D341Med (cell line): Measurements from ENCODE around the gene PHKA2.

Experiments
- DNase-seq: peaks from one replicate; pipeline ENCODE4 v3.0.0; 2012; ENCODE audit warnings: low spot score

The PHKA2 gene

GRCh38 chrX:18889346-18890048 lies 94.4 kb downstream of the PHKA2 start:
- no peak for DNase-seq

DNA sequence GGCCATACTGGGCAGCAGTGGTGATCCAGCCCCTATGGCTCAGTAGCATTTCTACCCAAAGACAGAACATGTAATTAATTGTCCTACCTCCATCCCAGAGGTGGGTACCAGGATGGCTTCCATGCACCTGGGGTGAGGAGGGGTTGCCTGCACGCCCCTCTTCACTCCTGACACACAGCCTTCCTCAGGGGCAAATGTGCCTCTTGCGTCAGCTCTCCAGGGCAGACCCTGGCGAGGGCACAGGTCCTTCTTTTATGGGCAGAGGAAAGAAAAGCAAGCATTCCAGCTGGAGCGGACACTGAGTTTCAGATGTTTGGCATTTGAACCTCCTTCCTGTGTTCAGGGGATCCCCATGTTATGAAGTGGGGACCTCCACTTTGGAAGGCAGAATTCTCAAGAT lies 95.6 kb downstream of the PHKA2 start:
- DNase-seq: no peak

DNA sequence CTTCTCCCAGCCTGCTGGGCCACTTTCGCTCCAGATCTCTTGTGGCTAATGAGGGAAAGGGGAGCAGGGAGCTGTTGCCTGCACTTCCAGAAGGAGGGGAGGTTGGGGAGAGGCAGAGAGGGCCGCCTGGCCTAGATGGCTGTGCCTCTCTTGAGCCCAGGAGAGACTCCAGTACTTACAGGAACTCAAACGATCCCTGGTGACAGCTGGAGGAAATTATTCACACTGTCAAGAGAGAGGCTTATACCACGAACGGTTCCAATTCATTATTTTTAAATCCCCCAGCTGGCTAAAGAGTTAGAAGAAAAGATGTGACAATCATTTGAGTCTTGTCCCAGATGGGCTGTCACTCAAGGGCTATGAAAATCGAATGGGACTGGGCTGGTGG lies 96.1 kb downstream of the PHKA2 start:
- peak; percentile 45 for DNase-seq

GRCh38 chrX:18887177-18887824 lies 96.6 kb downstream of the PHKA2 start:
- no peak for DNase-seq

GRCh38 chrX:18886344-18887161 lies 97.4 kb downstream of the PHKA2 start:
- DNase-seq: peak; percentile 67

GRCh38 chrX:18886005-18886343 lies 97.9 kb downstream of the PHKA2 start:
- no peak for DNase-seq

- no peak for DNase-seq
Observed at GRCh38 chrX:18885328-18886004, 98.4 kb downstream of the PHKA2 start.

GRCh38 chrX:18884916-18885315 lies 99.0 kb downstream of the PHKA2 start:
- no peak for DNase-seq

DNA sequence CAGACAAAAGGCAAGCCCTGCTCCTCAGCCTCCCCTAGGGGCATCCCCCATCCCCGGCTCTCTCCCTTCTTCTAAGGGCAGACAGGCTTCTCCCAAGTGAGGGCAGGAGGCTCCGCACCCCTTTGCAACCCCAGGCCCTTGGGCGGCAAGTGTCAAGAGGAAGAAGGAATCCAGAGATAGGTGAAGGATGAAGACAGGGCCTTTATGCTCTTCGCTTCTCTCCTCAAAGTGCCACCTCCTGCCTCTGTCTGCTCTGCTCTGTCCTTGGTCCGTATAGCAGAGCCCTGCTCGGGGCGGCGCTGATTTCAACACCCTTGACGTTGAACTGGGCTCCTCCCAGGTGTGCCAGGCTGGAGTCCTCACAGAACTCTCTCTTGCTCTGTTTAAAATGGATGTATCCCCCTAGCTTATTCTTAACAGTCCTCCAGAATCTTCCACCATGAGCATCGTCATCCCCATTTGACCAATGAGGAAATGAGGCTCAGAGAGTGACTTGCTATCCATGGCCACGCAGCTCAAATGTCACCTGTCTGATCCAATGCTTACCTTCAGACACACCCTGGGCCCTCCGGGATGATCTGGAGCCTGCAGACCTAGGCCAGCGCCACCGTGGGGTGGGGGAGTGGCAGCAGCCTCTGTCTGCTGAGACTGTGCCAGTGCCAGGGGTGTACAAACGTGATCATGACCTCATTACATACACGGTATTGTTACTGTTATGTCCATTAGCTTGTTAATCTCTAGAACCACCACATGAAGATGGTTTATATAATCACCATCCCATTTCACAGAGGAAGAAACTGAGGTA lies 99.8 kb downstream of the PHKA2 start:
- DNase-seq: no peak

- no peak for DNase-seq
Observed at GRCh38 chrX:18883234-18883960, 100.5 kb downstream of the PHKA2 start.

- DNase-seq: no peak
Observed at GRCh38 chrX:18879144-18879543, 104.8 kb downstream of the PHKA2 start.

GRCh38 chrX:18877469-18877868 lies 106.4 kb downstream of the PHKA2 start:
- no peak for DNase-seq

GRCh38 chrX:18875256-18875878 lies 108.5 kb downstream of the PHKA2 start:
- DNase-seq: no peak

GRCh38 chrX:18874560-18875255 lies 109.2 kb downstream of the PHKA2 start:
- no peak for DNase-seq

DNA sequence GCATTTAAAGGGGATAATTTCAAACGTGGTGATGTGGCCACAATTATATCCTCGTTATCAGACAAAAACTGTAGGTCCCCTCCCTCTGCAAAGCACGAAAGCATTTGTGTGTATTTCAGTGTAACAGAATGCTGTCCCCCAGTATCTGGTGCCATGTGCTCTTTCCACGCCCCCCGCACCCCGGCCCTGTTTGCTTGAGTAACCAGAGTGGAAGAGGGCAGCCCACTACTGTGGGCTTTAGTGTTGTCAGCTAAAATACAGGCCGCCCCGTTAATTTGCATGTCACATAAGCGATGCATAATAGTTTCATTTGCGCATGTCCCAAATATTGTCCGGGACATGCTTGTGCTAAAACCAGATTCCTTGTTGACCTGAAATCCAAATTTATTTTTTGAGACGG lies 110.1 kb downstream of the PHKA2 start:
- no peak for DNase-seq

GRCh38 chrX:18873189-18873791 lies 110.6 kb downstream of the PHKA2 start:
- DNase-seq: no peak

- no peak for DNase-seq
Observed at GRCh38 chrX:18872621-18873020, 111.3 kb downstream of the PHKA2 start.

DNA sequence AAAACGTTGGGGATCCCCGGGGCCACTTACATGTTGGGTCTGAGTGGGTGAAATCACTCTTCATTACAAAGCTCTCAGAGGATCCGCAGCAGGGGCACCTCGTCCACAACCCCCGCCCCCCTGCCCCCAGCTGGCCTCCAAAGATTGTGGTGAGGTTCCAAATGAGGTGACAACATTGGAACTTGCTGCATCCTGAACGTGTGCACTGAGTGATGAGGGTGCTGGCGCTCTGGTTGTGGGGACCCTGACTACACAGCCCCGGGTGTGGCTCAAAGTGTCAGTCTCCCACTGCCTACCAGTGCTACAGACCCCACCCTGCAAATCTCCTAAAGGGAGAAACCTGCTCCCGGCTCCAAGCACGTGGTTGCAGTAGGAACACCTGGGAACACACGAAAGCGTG lies 111.9 kb downstream of the PHKA2 start:
- no peak for DNase-seq

- no peak for DNase-seq
Observed at GRCh38 chrX:18871161-18871890, 112.6 kb downstream of the PHKA2 start.
